GM12891 (cell line): Measurements from ENCODE around the gene CRB1.

Experiments used
- PAX5 ChIP-seq: IDR thresholded peaks from 2 replicates; pipeline ENCODE4 v1.6.1; 2011; ENCODE audit warnings: low read length, moderate library complexity, mild to moderate bottlenecking; ENCODE audit not compliant: insufficient read depth, severe bottlenecking
- POLR2A ChIP-seq: IDR thresholded peaks from 2 replicates; pipeline ENCODE4 v1.6.1; 2011; ENCODE audit warnings: low read depth, low read length, control low read depth
- POLR2AphosphoS5 ChIP-seq: IDR thresholded peaks from 2 replicates; pipeline ENCODE4 v1.6.1; 2011; ENCODE audit warnings: low read depth, low read length, control low read depth

GRCh38 chr1:197284966-197285365, 16.9 kb downstream of the CRB1 start:
- no peak for TF ChIP-seq POLR2A
- no peak for TF ChIP-seq PAX5
- no peak for TF ChIP-seq POLR2AphosphoS5
